Hepatocyte (in vitro differentiated cells): ENCODE measurements around the gene SOBP. TPM values are rescaled to one million over a fixed set of nuclear protein-coding genes. Genes with fewer than 3 reads are reported as not detected.

Experiments used
- DNase-seq: peaks from one replicate; pipeline ENCODE4 v3.0.0-alpha.2; 2016; ENCODE audit warnings: low spot score
- H2AFZ ChIP-seq: fragments of 200-600 bp; sonication (generic); 2 replicates; pipeline ENCODE4 v1.6.0; 2016; ENCODE audit warnings: antibody characterized with exemption, mild to moderate bottlenecking
- H3K27ac ChIP-seq: fragments of 200-600 bp; sonication (generic); 2 replicates; pipeline ENCODE4 v1.5.1; 2016; ENCODE audit warnings: mild to moderate bottlenecking
- H3K27me3 ChIP-seq: fragments of 200-600 bp; sonication (generic); 2 replicates; pipeline ENCODE4 v1.6.1; 2016
- H3K36me3 ChIP-seq: fragments of 200-600 bp; sonication (generic); replicated peaks from 2 replicates; pipeline ENCODE4 v1.5.1; 2016; ENCODE audit warnings: low read depth; ENCODE audit not compliant: insufficient read depth
- H3K4me1 ChIP-seq: fragments of 200-600 bp; sonication (generic); 2 replicates; pipeline ENCODE4 v1.5.1; 2016; ENCODE audit warnings: mild to moderate bottlenecking, moderate library complexity; ENCODE audit not compliant: insufficient read depth
- H3K4me2 ChIP-seq: fragments of 200-600 bp; sonication (generic); 2 replicates; pipeline ENCODE4 v1.6.0; 2016
- H3K4me3 ChIP-seq: fragments of 200-600 bp; sonication (generic); 2 replicates; pipeline ENCODE4 v1.5.1; 2016; ENCODE audit warnings: mild to moderate bottlenecking
- H3K79me2 ChIP-seq: fragments of 200-600 bp; sonication (generic); 2 replicates; pipeline ENCODE4 v1.6.0; 2017; ENCODE audit warnings: mild to moderate bottlenecking
- H3K9me2 ChIP-seq: fragments of 200-600 bp; sonication (generic); replicated peaks from 2 replicates; pipeline ENCODE4 v1.6.0; 2017; ENCODE audit warnings: mild to moderate bottlenecking; ENCODE audit not compliant: insufficient read depth
- H3K9me3 ChIP-seq: fragments of 200-600 bp; sonication (generic); 2 replicates; pipeline ENCODE4 v1.5.1; 2016; ENCODE audit warnings: low read depth, mild to moderate bottlenecking
- H4K20me1 ChIP-seq: fragments of 200-600 bp; sonication (generic); 2 replicates; pipeline ENCODE4 v1.6.0; 2016; ENCODE audit warnings: mild to moderate bottlenecking; ENCODE audit not compliant: insufficient read depth, poor library complexity, severe bottlenecking
- EZH2 ChIP-seq: fragments of 200-600 bp; sonication (generic); IDR thresholded peaks from 2 replicates; pipeline ENCODE4 v1.6.1; 2016; ENCODE audit warnings: antibody characterized with exemption, mild to moderate bottlenecking, borderline replicate concordance
- EZH2phosphoT487 ChIP-seq: fragments of 200-600 bp; sonication (generic); IDR thresholded peaks from one replicate; pipeline ENCODE4 v1.6.1; 2018; ENCODE audit warnings: antibody characterized with exemption, mild to moderate bottlenecking, low read depth, moderate library complexity; ENCODE audit not compliant: unreplicated experiment, severe bottlenecking
- WGBS: methylation state at CpG from one replicate; pipeline ENCODE4 v1.1.6; 2016; ENCODE audit warnings: low lambda C conversion rate; ENCODE audit errors: missing lambda C conversion rate; 5-methylcytosine and 5-hydroxymethylcytosine counted together
- polyA plus RNA-seq: library from polyadenylated mRNA; unstranded; fragments of >200 nt; fragmentation: Nextera tagmentation; extraction: Ambion mirVana; gene quantifications from 2 replicates; pipeline ENCODE4 v1.2.1, GENCODE V29; 2016
- total RNA-seq: library from RNA; depleted of rRNA; stranded (reverse); fragments of >200 nt; gene quantifications from 2 replicates; pipeline ENCODE4 v1.2.3, GENCODE V29; 2014
- TF ChIP-seq, protein P1 (sequence below): fragments of 200-600 bp; sonication (generic); IDR thresholded peaks from 2 replicates; pipeline ENCODE4 v1.5.1; 2016; ENCODE audit warnings: antibody characterized with exemption, mild to moderate bottlenecking; ENCODE audit not compliant: poor library complexity

Gene SOBP
- total and polyA plus RNA-seq, 2 experiments from 2014 or later: 2.1 to 2.2 TPM

GRCh38 chr6:107523054-107523791 is 33.3 kb downstream of the SOBP start:
- no peaks in the 10 kb centered on the region for H3K9me3 ChIP-seq
- H3K9me2 ChIP-seq: no peaks in the 10 kb centered on the region
- H3K27ac ChIP-seq: no peak overlapping the region
- H3K4me3 ChIP-seq: no peak overlapping the region
- DNase-seq: no peak
- H3K4me2 ChIP-seq: no peak overlapping the region
- no peak overlapping the region for H2AFZ ChIP-seq
- TF ChIP-seq EZH2 (no peak), EZH2phosphoT487 (no peak)
- TF ChIP-seq, protein P1, sequence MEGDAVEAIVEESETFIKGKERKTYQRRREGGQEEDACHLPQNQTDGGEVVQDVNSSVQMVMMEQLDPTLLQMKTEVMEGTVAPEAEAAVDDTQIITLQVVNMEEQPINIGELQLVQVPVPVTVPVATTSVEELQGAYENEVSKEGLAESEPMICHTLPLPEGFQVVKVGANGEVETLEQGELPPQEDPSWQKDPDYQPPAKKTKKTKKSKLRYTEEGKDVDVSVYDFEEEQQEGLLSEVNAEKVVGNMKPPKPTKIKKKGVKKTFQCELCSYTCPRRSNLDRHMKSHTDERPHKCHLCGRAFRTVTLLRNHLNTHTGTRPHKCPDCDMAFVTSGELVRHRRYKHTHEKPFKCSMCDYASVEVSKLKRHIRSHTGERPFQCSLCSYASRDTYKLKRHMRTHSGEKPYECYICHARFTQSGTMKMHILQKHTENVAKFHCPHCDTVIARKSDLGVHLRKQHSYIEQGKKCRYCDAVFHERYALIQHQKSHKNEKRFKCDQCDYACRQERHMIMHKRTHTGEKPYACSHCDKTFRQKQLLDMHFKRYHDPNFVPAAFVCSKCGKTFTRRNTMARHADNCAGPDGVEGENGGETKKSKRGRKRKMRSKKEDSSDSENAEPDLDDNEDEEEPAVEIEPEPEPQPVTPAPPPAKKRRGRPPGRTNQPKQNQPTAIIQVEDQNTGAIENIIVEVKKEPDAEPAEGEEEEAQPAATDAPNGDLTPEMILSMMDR: no peak
- no peaks in the 10 kb centered on the region for H3K27me3 ChIP-seq
- 86% methylated on average over 5 of the region's 5 CpGs for WGBS
- no peaks in the 10 kb centered on the region for H4K20me1 ChIP-seq
- H3K36me3 ChIP-seq: no peaks in the 10 kb centered on the region
- H3K79me2 ChIP-seq: no peaks in the 10 kb centered on the region
- no peaks in the 10 kb centered on the region for H3K4me1 ChIP-seq

DNA sequence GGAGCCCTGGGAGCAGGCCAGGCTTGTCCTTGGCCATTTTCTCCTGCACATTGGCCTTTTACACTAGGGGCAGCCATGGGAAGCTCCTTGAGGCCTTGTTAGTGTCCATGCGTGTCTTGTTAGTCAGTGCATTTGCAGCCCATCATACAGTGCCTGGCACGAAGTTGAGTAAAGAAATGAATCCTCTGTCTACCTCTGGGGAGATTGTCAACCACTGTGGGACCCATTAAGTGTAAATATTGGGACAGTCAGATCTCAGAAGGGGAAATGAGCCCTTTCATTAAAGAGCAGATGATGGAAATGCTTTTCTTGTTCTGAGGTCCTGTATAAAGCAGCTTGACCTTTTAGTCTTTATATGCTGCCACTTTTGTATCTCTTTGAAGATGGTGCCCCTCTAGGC is 33.9 kb downstream of the SOBP start:
- no peak overlapping the region for H2AFZ ChIP-seq
- no peaks in the 10 kb centered on the region for H3K9me2 ChIP-seq
- no peak overlapping the region for H3K27ac ChIP-seq
- H3K79me2 ChIP-seq: no peaks in the 10 kb centered on the region
- no peaks in the 10 kb centered on the region for H3K36me3 ChIP-seq
- 92% methylated on average over 2 of the region's 2 CpGs for WGBS
- H3K4me3 ChIP-seq: no peak overlapping the region
- no peaks in the 10 kb centered on the region for H4K20me1 ChIP-seq
- no peaks in the 10 kb centered on the region for H3K4me1 ChIP-seq
- no peak for TF ChIP-seq EZH2phosphoT487
- TF ChIP-seq, protein P1: no peak
- TF ChIP-seq EZH2: no peak
- H3K9me3 ChIP-seq: no peaks in the 10 kb centered on the region
- no peak overlapping the region for H3K4me2 ChIP-seq
- DNase-seq: no peak
- no peaks in the 10 kb centered on the region for H3K27me3 ChIP-seq

DNA sequence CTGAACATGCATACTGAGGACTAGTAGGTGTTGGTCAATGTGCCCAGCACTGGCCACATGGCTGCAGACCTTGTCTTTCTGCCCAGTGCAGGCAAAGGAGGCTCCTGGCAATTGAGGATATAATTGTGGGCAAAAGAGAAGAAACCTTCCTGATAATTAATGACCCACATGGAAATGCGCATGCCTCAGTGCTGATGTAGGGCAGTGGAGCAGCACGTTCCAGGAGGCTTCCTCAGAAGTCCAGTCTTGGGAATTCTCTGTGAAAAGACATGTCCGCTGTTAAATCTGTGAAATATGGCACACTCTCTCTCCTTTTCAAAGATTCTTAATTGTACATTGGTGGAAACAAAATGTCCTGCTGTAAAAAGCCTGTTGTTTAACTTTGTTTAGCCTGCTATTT is 34.7 kb downstream of the SOBP start:
- no peaks in the 10 kb centered on the region for H3K27me3 ChIP-seq
- H3K9me2 ChIP-seq: no peaks in the 10 kb centered on the region
- no peaks in the 10 kb centered on the region for H4K20me1 ChIP-seq
- H3K4me2 ChIP-seq: no peak overlapping the region
- H3K9me3 ChIP-seq: no peaks in the 10 kb centered on the region
- no peaks in the 10 kb centered on the region for H3K4me1 ChIP-seq
- no peak for DNase-seq
- WGBS: 98% methylated on average over 3 of the region's 3 CpGs
- TF ChIP-seq EZH2phosphoT487 (no peak), EZH2 (no peak)
- TF ChIP-seq, protein P1: no peak
- no peaks in the 10 kb centered on the region for H3K36me3 ChIP-seq
- no peak overlapping the region for H3K27ac ChIP-seq
- H3K79me2 ChIP-seq: no peaks in the 10 kb centered on the region
- no peak overlapping the region for H2AFZ ChIP-seq
- H3K4me3 ChIP-seq: no peak overlapping the region
